H7 (cell line): ENCODE measurements around the gene STON1. TPM values are rescaled to one million over a fixed set of nuclear protein-coding genes. Genes with fewer than 3 reads are reported as not detected.
"Not testable (repeated sequence)": the region's sequence is repeated elsewhere in the genome, so short reads cannot be mapped to it uniquely, and the experiment has no call there.

Source experiments
- DNase-seq: peaks from one replicate; pipeline ENCODE4 v3.0.0; 2012
- H3K27me3 ChIP-seq: 2 replicates; pipeline ENCODE4 v1.6.0; 2011; ENCODE audit warnings: mild to moderate bottlenecking, low read length; ENCODE audit not compliant: control insufficient read depth, insufficient read depth
- H3K36me3 ChIP-seq: replicated peaks from 2 replicates; pipeline ENCODE4 v1.5.1; 2011; ENCODE audit warnings: low read length; ENCODE audit not compliant: control insufficient read depth, insufficient read depth
- H3K4me3 ChIP-seq: 2 replicates; pipeline ENCODE4 v1.5.1; 2011; ENCODE audit warnings: low read depth, mild to moderate bottlenecking, control low read depth, low read length, moderate library complexity; ENCODE audit not compliant: insufficient read depth
- total RNA-seq: library from RNA; depleted of rRNA; stranded (reverse); fragments of >200 nt; shearing (Covaris generic); gene quantifications from 2 replicates; pipeline ENCODE4 v1.2.3, GENCODE V29; 2014

Gene STON1
- total RNA-seq, 1 experiment from 2014 or later = 5.1 TPM

DNA sequence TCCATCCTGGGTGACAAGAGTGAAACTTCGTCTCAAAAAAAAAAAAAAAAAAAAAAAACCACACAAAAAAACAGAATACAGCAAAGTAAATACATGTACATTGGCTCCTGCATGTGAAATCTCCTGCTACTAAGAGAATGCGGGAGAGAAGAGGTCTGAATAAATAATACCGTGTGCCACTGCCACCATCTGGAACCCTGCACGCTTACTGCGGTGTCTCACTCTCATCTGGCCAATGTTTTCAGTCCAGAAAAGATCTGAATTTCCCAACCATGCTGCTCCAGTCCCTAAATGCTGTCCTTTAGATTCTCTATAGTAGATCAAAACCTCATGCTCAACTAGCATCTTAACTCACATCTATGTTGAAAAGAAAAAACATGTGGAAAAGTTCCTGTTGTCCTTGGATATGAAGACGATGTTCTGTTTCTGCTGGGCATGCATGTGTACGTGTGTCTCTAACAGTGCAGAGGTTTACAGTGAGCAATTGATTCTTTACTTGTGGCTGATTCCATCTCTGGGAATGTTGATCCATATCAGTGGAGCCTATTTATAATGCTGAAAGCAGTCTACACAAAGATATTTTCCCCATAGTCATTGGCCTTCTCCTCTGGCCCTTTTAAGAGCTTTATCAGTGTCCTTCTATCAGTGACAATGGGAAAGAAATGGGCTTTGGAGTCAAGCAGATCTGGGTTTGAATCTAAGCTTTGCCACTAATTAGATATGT is 11.9 kb downstream of the STON1 start:
- H3K27me3 ChIP-seq = no peaks in the 10 kb centered on the region
- no peak overlapping the region for H3K4me3 ChIP-seq
- H3K36me3 ChIP-seq = no peaks in the 10 kb centered on the region
- no peak for DNase-seq

DNA sequence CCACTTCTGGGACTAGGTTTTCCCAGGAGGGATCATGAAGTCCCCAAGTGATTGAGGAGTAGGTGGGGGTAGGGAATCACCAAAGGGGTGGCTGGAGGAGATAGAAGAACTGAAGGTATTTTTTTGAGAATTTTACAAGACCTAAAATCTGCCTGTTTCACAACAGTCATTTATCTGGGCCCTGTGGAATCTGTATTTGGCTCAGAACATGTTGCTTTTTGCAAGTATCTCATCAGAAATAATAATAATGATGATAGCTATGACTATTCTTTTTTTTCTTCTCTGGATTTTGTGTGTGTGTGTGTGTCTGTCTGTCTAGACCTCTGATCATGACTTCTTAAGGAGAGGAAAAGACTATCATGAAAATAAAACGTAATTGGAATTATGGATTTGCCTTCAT is 13.9 kb downstream of the STON1 start:
- no peaks in the 10 kb centered on the region for H3K36me3 ChIP-seq
- no peaks in the 10 kb centered on the region for H3K27me3 ChIP-seq
- DNase-seq = no peak
- no peak overlapping the region for H3K4me3 ChIP-seq

DNA sequence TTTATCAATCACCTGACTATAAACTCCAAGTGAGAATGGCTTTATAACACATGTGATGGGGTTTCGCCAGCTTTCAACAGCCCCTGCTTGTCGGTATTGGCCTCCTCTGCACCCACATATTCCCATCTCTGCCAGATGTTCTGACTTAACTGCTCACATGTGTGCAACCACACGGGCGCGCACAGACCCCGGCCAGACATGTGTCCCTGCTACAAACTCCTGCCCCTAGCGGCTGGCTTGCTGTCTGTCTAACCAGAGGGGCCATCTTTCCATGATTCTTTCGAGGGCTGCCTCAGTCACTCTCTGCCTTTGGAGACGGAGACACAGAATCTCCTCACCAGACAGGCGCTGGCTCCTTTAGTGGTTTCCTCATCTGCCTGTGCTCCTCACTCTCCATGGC is 15.3 kb downstream of the STON1 start:
- DNase-seq = peak; percentile 43
- Histone ChIP-seq H3K36me3 (no peaks in the 10 kb centered on the region), H3K27me3 (no peaks in the 10 kb centered on the region), H3K4me3 (no peak overlapping the region)

DNA sequence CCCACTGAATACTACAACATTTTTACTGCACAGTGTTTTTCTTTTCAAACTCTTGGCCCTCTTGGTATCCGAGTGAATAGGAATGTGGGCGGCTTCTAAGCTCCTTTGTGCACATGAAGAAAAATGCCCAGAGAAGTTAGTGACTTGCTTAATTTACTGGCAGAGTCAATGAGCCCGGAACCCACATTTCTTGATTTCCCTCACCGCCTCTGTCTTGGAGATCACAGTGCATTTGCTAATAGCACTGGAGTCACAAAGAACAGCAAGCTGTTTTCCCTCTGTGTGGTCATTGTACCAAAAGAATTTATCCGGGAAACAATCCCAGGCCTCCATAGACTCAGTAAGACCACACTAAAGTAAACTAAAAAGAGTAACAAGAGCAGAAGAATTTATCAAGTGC is 18.9 kb downstream of the STON1 start:
- no peak for DNase-seq
- Histone ChIP-seq H3K36me3 (no peaks in the 10 kb centered on the region; the same call in 1 of the 2 replicates), H3K4me3 (no peak overlapping the region), H3K27me3 (no peaks in the 10 kb centered on the region)

DNA sequence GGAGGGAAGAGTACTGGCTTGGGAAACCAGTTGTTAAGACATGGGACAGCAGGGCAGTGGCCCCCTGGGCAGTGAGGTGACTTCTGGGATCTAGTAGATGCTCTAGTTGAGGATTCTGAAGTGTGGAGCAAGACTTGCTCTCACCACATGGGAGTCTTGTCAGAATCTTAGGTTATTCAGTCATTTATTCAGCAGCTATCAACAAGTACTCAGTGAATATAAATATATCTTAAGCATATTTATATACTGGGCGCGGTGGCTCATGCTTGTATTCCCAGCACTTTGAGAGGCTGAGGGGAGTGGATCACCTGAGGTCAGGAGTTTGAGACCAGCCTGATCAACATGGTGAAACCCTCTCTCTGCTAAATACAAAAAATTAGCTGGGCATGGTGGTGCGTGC is 20.0 kb downstream of the STON1 start:
- no peak for DNase-seq
- H3K4me3 ChIP-seq = no peak overlapping the region
- no peaks in the 10 kb centered on the region for H3K27me3 ChIP-seq
- no peaks in the 10 kb centered on the region; the same call in 1 of the 2 replicates for H3K36me3 ChIP-seq

DNA sequence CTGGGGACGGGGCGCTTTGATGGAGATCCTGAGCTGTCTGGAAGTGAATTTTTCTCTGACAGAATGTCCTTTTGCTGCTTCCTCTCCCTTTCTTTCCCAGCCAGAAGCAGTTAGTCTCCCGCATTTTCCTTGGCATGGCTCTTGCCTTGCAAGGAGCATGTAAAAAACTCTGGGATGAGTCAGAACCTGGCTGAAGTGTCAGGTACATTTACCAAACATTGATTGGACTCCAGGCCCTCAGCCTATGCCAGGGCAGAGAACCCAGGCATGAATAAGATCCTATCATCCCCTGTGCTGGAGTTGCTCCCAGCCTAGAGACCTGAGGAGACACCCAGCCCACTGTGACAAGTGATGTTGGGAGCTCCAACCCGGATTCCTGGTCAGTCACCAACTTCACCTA is 21.6 kb downstream of the STON1 start:
- no peaks in the 10 kb centered on the region for H3K27me3 ChIP-seq
- no peaks in the 10 kb centered on the region; the same call in 1 of the 2 replicates for H3K36me3 ChIP-seq
- DNase-seq = no peak
- H3K4me3 ChIP-seq = no peak overlapping the region

DNA sequence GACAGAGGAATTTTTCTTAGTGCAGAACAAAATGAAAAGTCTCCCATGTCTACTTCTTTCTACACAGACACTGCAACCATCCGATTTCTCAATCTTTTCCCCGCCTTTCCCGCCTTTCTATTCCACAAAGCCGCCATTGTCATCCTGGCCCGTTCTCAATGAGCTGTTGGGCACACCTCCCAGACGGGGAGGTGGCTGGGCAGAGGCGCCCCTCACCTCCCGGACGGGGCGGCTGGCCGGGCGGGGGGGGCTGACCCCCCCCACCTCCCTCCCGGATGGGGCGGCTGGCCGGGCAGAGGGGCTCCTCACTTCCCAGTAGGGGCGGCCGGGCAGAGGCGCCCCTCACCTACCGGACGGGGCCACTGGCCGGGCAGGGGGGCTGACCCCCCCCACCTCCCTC is 25.1 kb downstream of the STON1 start:
- not testable (repeated sequence) for H3K4me3 ChIP-seq, H3K36me3 ChIP-seq, DNase-seq, H3K27me3 ChIP-seq

DNA sequence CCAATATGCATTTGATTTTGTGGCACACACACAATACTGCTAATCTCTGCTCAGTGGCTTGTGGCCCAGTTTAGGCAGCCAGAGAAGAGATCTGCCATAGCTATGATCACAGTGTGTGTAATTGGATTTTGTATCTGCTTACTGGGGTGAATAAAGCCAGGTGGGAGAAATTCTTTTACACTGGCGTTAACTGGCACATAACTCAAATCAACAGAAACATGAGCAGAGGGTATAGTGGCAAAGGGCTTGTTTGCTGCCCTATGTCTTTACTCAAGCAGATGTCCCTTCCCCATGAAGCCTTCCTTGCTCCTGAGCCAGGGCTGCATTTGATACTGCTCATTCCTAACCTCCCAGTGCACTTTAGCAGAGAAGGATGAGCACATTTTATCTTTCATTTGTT is 28.5 kb downstream of the STON1 start:
- no peak for DNase-seq
- no peaks in the 10 kb centered on the region for H3K27me3 ChIP-seq
- H3K4me3 ChIP-seq = no peak overlapping the region
- no peaks in the 10 kb centered on the region; the same call in 1 of the 2 replicates for H3K36me3 ChIP-seq

DNA sequence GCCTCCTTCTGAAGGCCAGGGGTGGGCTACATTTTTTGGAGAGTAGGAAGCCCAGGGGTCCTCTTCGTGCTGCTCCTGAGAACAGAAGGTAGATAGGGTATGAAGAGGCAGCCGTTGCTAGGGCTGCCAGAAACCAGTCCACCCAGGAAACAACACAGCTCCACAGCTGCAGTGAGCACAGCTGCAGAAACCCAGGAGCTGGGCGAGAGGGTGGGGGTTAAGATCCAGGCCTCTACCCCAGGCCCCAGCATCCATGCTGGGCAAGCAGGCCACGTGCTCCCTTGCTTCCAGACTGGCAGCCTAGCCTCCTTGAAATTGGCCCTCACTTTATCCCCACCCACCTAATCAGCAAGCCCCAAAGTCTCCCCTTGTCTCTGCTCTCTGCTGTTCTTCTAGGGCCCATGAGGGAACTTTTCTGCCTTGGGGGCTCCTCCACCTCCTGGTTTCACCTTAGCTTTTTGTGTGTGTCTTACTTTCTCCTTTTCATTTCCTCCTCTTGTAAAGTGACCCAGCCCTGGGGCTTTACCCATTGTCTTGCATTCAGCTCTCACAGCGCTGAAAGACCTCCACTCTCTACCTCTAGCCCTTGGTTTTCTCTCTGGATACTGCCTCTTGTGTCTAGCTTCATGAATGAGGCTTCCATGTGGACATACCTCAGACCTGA is 30.7 kb downstream of the STON1 start:
- no peaks in the 10 kb centered on the region for H3K27me3 ChIP-seq
- H3K4me3 ChIP-seq = no peak overlapping the region
- DNase-seq = peak; percentile 56
- H3K36me3 ChIP-seq = no peaks in the 10 kb centered on the region; the same call in 1 of the 2 replicates

DNA sequence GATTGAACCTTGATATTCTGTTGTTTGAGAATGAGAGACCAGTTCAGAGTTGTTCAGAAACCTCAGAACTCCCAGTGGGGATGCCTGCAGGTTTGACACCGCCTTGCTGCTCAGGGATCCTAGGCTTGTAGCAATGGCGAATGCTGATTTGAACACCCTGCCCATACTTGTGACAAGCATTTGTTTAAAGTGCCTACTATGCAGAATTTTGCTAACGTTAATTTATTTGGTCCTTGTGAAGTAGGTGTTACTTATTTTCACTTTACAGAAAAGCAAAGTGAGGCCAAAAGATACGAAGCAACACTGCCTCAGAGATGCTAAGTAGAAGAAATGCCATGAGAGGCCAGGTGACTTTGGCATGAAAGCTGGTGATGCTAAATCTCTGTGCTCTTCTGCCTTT is 32.3 kb downstream of the STON1 start:
- Histone ChIP-seq H3K36me3 (no peaks in the 10 kb centered on the region; the same call in 1 of the 2 replicates), H3K4me3 (no peak overlapping the region), H3K27me3 (no peaks in the 10 kb centered on the region)
- DNase-seq = no peak

DNA sequence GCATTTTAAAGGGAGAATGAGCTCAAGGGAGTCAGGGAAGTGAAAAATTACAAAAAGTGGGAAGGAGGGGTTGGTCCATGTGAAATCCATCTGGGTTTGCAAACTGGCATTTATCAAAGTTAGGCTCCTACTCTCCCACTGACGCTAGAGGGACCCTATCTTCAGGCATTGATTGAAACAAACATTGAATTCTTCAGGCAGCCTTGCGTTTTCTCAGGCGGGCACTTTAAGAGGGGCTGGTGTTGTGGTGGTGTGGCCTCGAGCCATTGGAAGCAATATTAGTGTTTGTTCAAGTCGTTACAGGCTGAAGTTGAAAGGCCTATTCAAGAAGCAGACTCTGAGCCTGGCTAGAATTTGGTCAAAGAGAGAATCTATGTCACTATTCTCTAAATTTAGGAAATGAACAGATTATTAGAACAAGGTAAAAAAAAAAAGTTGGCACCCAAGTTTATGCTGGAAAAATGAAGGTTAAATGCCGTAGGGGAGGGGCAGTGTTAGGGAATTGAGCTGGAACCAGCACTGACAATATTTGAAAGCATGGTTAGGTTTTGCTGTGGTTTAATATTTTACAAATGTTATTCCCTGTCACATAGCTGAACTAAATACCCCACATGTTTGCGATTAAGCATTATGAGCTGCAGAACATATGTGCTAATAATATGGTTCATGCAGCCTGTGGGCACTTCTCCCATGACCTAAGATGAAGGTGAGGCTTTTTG is 36.8 kb downstream of the STON1 start:
- Histone ChIP-seq H3K4me3 (no peak overlapping the region), H3K36me3 (no peaks in the 10 kb centered on the region), H3K27me3 (no peaks in the 10 kb centered on the region; the same call in 1 of the 2 replicates)
- DNase-seq = peak; percentile 71

DNA sequence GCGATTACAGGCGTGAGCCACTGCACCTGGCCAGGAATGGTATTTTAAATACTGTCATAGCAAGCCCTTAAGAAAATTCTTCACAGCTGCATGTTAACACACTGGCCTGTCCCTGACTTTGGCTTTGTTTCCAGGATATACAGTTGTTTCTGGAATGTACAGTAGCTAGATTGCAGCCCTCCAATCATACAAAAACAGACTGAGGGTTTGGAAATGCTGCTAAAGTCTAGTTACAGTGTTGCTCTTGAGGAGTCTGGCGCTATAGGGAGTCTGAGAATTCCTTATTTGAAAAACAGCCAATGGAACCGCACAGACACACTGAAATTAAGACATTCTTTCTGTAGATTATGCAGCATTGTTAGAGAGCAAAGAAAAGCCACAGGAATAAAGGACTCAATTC is 37.7 kb downstream of the STON1 start:
- H3K36me3 ChIP-seq = no peaks in the 10 kb centered on the region
- H3K4me3 ChIP-seq = no peak overlapping the region
- H3K27me3 ChIP-seq = no peaks in the 10 kb centered on the region; the same call in 1 of the 2 replicates
- DNase-seq = no peak

DNA sequence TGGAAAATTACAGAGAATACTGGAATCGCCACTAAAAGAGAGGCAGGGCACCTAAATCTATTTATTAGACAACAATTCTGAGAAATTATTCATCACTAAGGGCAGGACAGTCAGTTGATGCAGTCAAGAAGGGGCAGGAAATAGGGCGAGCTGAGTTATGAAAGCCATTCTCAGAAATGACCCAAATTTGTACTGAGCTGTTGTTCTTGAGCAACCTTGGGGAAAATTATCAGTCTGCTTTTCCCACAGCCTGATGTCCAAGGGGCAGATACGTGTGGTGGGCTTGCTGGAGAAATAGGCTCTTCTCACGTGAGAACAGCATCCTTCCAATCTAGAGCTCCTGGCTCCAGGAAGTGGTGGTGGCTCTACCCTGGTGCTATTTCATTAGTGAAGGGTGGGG is 38.6 kb downstream of the STON1 start:
- Histone ChIP-seq H3K36me3 (no peaks in the 10 kb centered on the region), H3K27me3 (no peaks in the 10 kb centered on the region; the same call in 1 of the 2 replicates), H3K4me3 (no peak overlapping the region)
- no peak for DNase-seq

DNA sequence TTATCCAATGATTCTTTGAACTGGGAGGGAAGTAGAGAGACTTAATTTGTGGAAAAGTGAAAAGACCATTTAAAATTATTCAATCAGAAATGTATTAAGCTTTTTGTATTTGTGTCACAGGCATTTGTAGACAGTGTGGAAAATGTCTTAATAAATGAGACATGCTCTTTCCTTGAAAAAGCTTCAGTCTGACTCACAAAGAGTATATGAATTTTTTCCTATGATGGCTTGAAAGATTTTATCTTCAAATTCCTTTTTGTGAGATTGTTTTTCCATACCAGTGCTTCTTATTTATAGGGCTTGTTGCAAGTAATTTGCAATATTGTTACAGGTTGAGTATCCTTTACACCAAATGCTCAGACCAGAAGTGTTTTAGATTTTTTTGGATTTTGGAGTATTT is 39.5 kb downstream of the STON1 start:
- Histone ChIP-seq H3K4me3 (no peak overlapping the region), H3K27me3 (no peaks in the 10 kb centered on the region; the same call in 1 of the 2 replicates), H3K36me3 (no peaks in the 10 kb centered on the region)
- no peak for DNase-seq

DNA sequence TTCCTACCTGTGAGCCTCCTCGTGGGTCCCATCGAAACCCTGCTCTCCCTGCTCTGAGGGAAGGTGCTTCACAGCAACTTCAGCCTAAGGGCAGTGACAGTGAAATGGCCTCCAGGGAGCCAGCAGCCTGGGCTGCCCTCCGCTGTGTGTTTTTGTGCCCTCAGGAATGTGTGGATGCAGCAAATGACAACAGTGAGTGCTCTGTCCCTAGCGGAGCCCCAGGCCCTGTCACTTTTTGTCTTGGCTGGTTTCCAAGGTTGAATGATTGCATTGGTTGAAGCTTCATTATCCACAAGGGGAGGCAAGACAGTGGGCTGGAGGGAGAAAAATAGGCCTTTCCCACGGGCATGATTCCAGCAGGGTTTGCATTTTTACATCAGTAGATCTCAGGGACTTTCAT is 42.9 kb downstream of the STON1 start:
- no peak for DNase-seq
- no peaks in the 10 kb centered on the region; the same call in 1 of the 2 replicates for H3K27me3 ChIP-seq
- H3K36me3 ChIP-seq = no peaks in the 10 kb centered on the region
- no peak overlapping the region for H3K4me3 ChIP-seq
